Liver (tissue), 9 donors: Measurements from ENCODE around the gene ALG12. TPM values are rescaled to one million over a fixed set of nuclear protein-coding genes. Genes with fewer than 3 reads are reported as not detected.
A peak's percentile ranks its signal among the peaks of the same experiment; 100 is the strongest.

Source experiments
- DNase-seq: peaks from one replicate; pipeline ENCODE4 v3.0.0-alpha.2; 2017; ENCODE audit warnings: low spot score
- H3K27ac ChIP-seq, 2 donors: one replicate each; pipeline ENCODE4 v1.7.0; 2013; ENCODE audit warnings: inconsistent platforms in 2 of 2, low read length in 2 of 2, control low read depth in 1 of 2, low read depth in 1 of 2, mild to moderate bottlenecking in 1 of 2
- H3K27me3 ChIP-seq, 4 donors: one replicate each; pipeline versions ENCODE4 v1.6.1 to v1.7.0; 2013; ENCODE audit warnings: low read length in 3 of 4, inconsistent platforms in 1 of 4, mild to moderate bottlenecking in 1 of 4, moderate library complexity in 1 of 4; ENCODE audit not compliant: control insufficient read depth in 4 of 4, insufficient read depth in 4 of 4
- H3K36me3 ChIP-seq, 4 donors: one replicate each; pipeline versions ENCODE4 v1.6.1 to v1.7.0; 2013; ENCODE audit warnings: low read length in 3 of 4, mild to moderate bottlenecking in 3 of 4, low read depth in 1 of 4, moderate library complexity in 1 of 4; ENCODE audit not compliant: control insufficient read depth in 4 of 4, insufficient read depth in 3 of 4
- H3K4me1 ChIP-seq, 4 donors: one replicate each; pipeline versions ENCODE4 v1.6.1 to v1.7.0; 2013; ENCODE audit warnings: low read length in 3 of 4, mild to moderate bottlenecking in 3 of 4, moderate library complexity in 1 of 4; ENCODE audit not compliant: control insufficient read depth in 4 of 4, insufficient read depth in 4 of 4
- H3K4me3 ChIP-seq, 3 donors: one replicate each; pipeline versions ENCODE4 v1.6.1 to v1.7.0; 2013; ENCODE audit warnings: low read length in 3 of 3, control low read depth in 1 of 3, low read depth in 1 of 3, mild to moderate bottlenecking in 1 of 3
- H3K9ac ChIP-seq, 2 donors: one replicate each; pipeline ENCODE4 v1.7.0; 2013; ENCODE audit warnings: low read length in 2 of 2, mild to moderate bottlenecking in 2 of 2, moderate library complexity in 2 of 2, control low read depth in 1 of 2, low read depth in 1 of 2
- H3K9me3 ChIP-seq, 4 donors: one replicate each; pipeline versions ENCODE4 v1.6.1 to v1.7.0; 2013; ENCODE audit warnings: low read length in 3 of 4; ENCODE audit not compliant: control insufficient read depth in 4 of 4
- EGR1 ChIP-seq, 2 donors: IDR thresholded peaks; 2 replicates each; pipeline ENCODE4 v1.6.1; 2016 to 2018; ENCODE audit warnings: antibody characterized with exemption in 2 of 2, low read depth in 2 of 2
- FOXA1 ChIP-seq: IDR thresholded peaks from 2 replicates; pipeline ENCODE4 v1.6.1; 2016; ENCODE audit warnings: antibody characterized with exemption
- FOXA2 ChIP-seq: IDR thresholded peaks from 2 replicates; pipeline ENCODE4 v1.6.1; 2016; ENCODE audit warnings: antibody characterized with exemption
- GABPA ChIP-seq, 2 donors: IDR thresholded peaks in 1 of 2; conservative IDR thresholded peaks in 1 of 2; 2 replicates each; pipeline ENCODE4 v1.6.1; 2016; ENCODE audit warnings: antibody characterized with exemption in 2 of 2, mild to moderate bottlenecking in 1 of 2, moderate library complexity in 1 of 2
- HNF4A ChIP-seq, 2 donors: conservative IDR thresholded peaks; 2 replicates each; pipeline ENCODE4 v1.6.1; 2016; ENCODE audit warnings: antibody characterized with exemption in 2 of 2, mild to moderate bottlenecking in 2 of 2
- HNF4G ChIP-seq: IDR thresholded peaks from 2 replicates; pipeline ENCODE4 v1.6.1; 2016; ENCODE audit warnings: antibody characterized with exemption
- NR2F2 ChIP-seq: IDR thresholded peaks from 2 replicates; pipeline ENCODE4 v1.6.1; 2016; ENCODE audit warnings: antibody characterized with exemption
- RAD21 ChIP-seq, 2 donors: IDR thresholded peaks; 2 replicates each; pipeline ENCODE4 v1.6.1; 2016; ENCODE audit warnings: antibody characterized with exemption in 2 of 2, mild to moderate bottlenecking in 2 of 2
- RXRA ChIP-seq, 2 donors: IDR thresholded peaks; 2 replicates each; pipeline ENCODE4 v1.6.1; 2017 to 2018; ENCODE audit warnings: antibody characterized with exemption in 2 of 2, mild to moderate bottlenecking in 1 of 2
- SP1 ChIP-seq: IDR thresholded peaks from 2 replicates; pipeline ENCODE4 v1.6.1; 2018; ENCODE audit warnings: antibody characterized with exemption, mild to moderate bottlenecking
- TAF1 ChIP-seq: conservative IDR thresholded peaks from 2 replicates; pipeline ENCODE4 v1.6.1; 2016; ENCODE audit warnings: antibody characterized with exemption, mild to moderate bottlenecking
- YY1 ChIP-seq: IDR thresholded peaks from 2 replicates; pipeline ENCODE4 v1.6.1; 2016; ENCODE audit warnings: antibody characterized with exemption, mild to moderate bottlenecking
- WGBS: extraction: QIAGEN DNeasy Blood & Tissue Kit; methylation state at CpG from one replicate; pipeline ENCODE4 v1.1.7; 2013; 5-methylcytosine and 5-hydroxymethylcytosine counted together
- polyA plus RNA-seq, 2 donors: library from polyadenylated mRNA; stranded (reverse) in 1 of 2; unstranded in 1 of 2; fragments of 200-250 nt in 1 of 2; fragments of >200 nt in 1 of 2; fragmentation: Nextera tagmentation in 1 of 2; extraction: Ambion mirVana in 1 of 2; gene quantifications; one replicate each; pipeline versions ENCODE4 v1.2.1 to v1.2.3, GENCODE V29; 2013 to 2015
- total RNA-seq, 2 donors: library from RNA; depleted of rRNA; stranded (reverse); fragments of >200 nt; gene quantifications; one replicate each; pipeline ENCODE4 v1.2.3, GENCODE V29; 2014
- TF ChIP-seq, protein P1 (sequence below): IDR thresholded peaks from 2 replicates; pipeline ENCODE4 v1.6.1; 2016; ENCODE audit warnings: antibody characterized with exemption
- TF ChIP-seq, protein P2 (sequence below): IDR thresholded peaks from 2 replicates; pipeline ENCODE4 v1.6.1; 2016; ENCODE audit warnings: antibody characterized with exemption
- TF ChIP-seq, protein P3 (sequence below): fragments of 150-350 bp; IDR thresholded peaks from 2 replicates; pipeline ENCODE4 v1.5.1; 2017; ENCODE audit warnings: improper control_type of control experiment, low read depth, low read length; ENCODE audit not compliant: missing input control
- TF ChIP-seq, protein P4 (sequence below): IDR thresholded peaks from 2 replicates; pipeline ENCODE4 v1.6.1; 2016; ENCODE audit warnings: antibody characterized with exemption
- donor health status: healthy.
- donor health status: healthy.
- donor health status: healthy.
- donor health status: healthy.
- donor health status: healthy.

Gene ALG12
- total and polyA plus RNA-seq, 4 donors, result 10.4 to 20.2 (median 14.0) TPM

DNA sequence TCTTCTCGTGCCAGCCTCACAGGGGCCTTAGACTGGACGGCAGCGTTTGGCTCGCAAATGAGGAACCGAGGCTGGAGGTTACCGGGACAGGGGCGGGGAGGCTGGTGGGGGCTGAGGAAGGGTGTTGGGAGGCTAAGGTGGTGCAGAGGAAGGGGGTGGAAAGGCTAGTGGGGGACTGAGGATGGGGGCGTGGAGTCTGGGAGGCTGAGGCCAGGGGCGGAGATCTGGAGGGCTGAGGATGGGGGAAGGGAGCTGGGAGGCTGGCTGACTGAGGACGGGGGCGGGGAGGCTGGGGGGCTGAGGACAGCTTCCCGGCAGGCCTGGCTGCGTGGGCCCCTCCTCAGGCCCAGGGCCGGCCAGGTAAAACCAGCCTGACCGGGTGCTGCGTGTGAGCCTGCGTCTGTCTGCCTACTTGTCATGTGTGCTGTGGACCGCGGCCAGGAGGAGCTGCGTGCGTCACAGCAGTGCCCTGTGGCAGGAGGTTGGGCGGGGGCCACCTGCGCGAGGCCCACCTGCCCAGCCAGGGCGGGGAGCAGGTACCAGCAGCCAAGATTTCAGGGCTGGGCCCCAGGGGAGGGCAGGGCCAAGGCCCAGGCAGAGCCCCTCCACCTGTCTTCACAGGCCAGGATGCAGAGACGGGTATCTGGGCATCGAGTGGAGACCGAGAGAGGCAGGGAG, 32.9 kb upstream of the ALG12 start:
- peaks cover 23 to 62% (median 46%) of the 10 kb centered on the region in 4 donors for H3K4me1 ChIP-seq
- TF ChIP-seq RXRA (IDR thresholded peaks at IDR 0.05), result peak in 1 of 2 donors; percentile 33
- TF ChIP-seq GABPA (IDR thresholded peaks at IDR 0.05 in 1 of 2, conservative IDR thresholded peaks at IDR 0.05 in 1 of 2), result no peak
- TF ChIP-seq SP1, result peak; percentile 32
- H3K9me3 ChIP-seq, result no peaks in the 10 kb centered on the region
- H3K27ac ChIP-seq, result peak overlapping the region in 1 of 2 donors; percentile 17
- no peak for DNase-seq
- H3K9ac ChIP-seq, result no peak overlapping the region
- no peak overlapping the region for H3K4me3 ChIP-seq
- H3K27me3 ChIP-seq, result no peaks in the 10 kb centered on the region
- H3K36me3 ChIP-seq, result no peaks in the 10 kb centered on the region
- WGBS, result 70% methylated on average over 28 of the region's 28 CpGs

DNA sequence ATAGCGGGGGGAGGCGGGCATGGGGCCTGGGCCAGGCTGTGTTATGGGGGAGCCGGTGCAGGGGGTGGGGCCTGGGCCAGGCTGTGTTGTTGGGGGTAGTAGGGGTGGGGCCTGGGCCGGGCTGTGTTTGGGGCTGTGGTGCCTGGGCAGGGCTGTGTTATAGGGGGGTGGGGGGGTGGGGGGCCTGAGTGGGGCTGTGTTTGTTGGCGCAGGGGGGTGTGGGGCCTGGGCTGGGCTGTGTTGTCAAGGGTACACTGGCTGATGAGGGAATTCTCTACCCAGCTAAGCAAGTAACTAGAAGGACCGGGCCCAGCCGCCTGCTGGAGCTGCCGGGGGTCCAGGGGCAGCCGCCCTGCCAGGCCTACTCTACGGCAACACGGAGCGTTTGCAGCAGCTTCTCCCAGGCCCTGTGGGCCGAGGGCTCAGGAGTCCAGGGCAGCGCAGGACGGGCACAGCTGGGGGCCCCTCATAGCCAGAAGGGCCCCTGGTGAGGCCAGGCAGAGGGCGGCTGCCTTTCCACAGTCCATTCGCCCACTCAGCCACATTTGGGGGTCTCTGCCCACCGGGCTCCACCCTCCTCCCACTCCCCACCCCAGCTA, 32.3 kb upstream of the ALG12 start:
- Histone ChIP-seq H3K9ac (no peak overlapping the region), H3K9me3 (no peaks in the 10 kb centered on the region), H3K27ac (peak overlapping the region in 1 of 2 donors; percentile 17), H3K36me3 (no peaks in the 10 kb centered on the region), H3K27me3 (no peaks in the 10 kb centered on the region), H3K4me1 (peaks cover 20 to 57% (median 46%) of the 10 kb centered on the region in 4 donors), H3K4me3 (no peak overlapping the region)
- no peak for DNase-seq
- 86% methylated on average over 18 of the region's 18 CpGs for WGBS
- TF ChIP-seq EGR1 (IDR thresholded peaks at IDR 0.05; ENCODE audit: low read depth in 2 of 2) (no peak), SP1 (no peak), RXRA (IDR thresholded peaks at IDR 0.05) (no peak), TAF1 (no peak)
- TF ChIP-seq, protein P1, sequence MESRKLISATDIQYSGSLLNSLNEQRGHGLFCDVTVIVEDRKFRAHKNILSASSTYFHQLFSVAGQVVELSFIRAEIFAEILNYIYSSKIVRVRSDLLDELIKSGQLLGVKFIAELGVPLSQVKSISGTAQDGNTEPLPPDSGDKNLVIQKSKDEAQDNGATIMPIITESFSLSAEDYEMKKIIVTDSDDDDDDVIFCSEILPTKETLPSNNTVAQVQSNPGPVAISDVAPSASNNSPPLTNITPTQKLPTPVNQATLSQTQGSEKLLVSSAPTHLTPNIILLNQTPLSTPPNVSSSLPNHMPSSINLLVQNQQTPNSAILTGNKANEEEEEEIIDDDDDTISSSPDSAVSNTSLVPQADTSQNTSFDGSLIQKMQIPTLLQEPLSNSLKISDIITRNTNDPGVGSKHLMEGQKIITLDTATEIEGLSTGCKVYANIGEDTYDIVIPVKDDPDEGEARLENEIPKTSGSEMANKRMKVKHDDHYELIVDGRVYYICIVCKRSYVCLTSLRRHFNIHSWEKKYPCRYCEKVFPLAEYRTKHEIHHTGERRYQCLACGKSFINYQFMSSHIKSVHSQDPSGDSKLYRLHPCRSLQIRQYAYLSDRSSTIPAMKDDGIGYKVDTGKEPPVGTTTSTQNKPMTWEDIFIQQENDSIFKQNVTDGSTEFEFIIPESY, result no peak
- TF ChIP-seq, protein P2, sequence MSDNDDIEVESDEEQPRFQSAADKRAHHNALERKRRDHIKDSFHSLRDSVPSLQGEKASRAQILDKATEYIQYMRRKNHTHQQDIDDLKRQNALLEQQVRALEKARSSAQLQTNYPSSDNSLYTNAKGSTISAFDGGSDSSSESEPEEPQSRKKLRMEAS, result no peak

DNA sequence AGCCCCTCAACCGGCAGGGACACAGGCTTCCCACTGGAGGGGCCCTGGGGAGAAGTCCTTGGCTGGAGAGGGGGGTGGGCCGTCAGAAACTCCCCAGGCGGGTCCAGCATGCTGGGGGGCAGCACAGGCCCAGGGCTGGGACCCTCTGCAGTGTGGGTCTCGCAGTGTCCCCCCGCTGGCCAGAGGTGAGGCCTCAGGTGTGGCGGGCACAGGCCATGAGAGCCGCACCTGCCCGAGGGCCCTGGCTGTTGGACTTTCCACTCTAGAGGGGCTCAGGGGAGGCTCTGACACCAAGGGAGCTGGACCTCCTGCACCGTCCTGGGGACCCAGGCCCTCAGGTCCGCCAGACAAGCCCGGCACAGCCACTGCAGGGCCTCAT, 31.7 kb upstream of the ALG12 start:
- H3K27ac ChIP-seq, result no peak overlapping the region
- H3K4me1 ChIP-seq, result peaks cover 14 to 51% (median 41%) of the 10 kb centered on the region in 4 donors
- H3K4me3 ChIP-seq, result no peak overlapping the region
- no peaks in the 10 kb centered on the region for H3K36me3 ChIP-seq
- no peak overlapping the region for H3K9ac ChIP-seq
- H3K27me3 ChIP-seq, result no peaks in the 10 kb centered on the region
- no peak for DNase-seq
- WGBS, result 84% methylated on average over 11 of the region's 11 CpGs
- no peaks in the 10 kb centered on the region for H3K9me3 ChIP-seq
- TF ChIP-seq GABPA (IDR thresholded peaks at IDR 0.05 in 1 of 2, conservative IDR thresholded peaks at IDR 0.05 in 1 of 2), result no peak
- TF ChIP-seq, protein P2, result no peak
- no peak for TF ChIP-seq FOXA1
- no peak for TF ChIP-seq HNF4G
- TF ChIP-seq NR2F2, result no peak
- TF ChIP-seq SP1, result no peak
- TF ChIP-seq TAF1, result no peak
- no peak for TF ChIP-seq RAD21 (IDR thresholded peaks at IDR 0.05)
- no peak for TF ChIP-seq FOXA2
- TF ChIP-seq, protein P3, sequence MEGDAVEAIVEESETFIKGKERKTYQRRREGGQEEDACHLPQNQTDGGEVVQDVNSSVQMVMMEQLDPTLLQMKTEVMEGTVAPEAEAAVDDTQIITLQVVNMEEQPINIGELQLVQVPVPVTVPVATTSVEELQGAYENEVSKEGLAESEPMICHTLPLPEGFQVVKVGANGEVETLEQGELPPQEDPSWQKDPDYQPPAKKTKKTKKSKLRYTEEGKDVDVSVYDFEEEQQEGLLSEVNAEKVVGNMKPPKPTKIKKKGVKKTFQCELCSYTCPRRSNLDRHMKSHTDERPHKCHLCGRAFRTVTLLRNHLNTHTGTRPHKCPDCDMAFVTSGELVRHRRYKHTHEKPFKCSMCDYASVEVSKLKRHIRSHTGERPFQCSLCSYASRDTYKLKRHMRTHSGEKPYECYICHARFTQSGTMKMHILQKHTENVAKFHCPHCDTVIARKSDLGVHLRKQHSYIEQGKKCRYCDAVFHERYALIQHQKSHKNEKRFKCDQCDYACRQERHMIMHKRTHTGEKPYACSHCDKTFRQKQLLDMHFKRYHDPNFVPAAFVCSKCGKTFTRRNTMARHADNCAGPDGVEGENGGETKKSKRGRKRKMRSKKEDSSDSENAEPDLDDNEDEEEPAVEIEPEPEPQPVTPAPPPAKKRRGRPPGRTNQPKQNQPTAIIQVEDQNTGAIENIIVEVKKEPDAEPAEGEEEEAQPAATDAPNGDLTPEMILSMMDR, result no peak
- TF ChIP-seq, protein P4, sequence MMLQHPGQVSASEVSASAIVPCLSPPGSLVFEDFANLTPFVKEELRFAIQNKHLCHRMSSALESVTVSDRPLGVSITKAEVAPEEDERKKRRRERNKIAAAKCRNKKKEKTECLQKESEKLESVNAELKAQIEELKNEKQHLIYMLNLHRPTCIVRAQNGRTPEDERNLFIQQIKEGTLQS, result no peak
- TF ChIP-seq HNF4A (conservative IDR thresholded peaks at IDR 0.05), result no peak
- TF ChIP-seq RXRA (IDR thresholded peaks at IDR 0.05), result no peak
- TF ChIP-seq, protein P1, result no peak
- TF ChIP-seq YY1, result no peak
